Measurements from ENCODE around the gene RNF26.

The RNF26 gene

GRCh38 chr11:119355091-119355843 is 20.9 kb downstream of the RNF26 start:
- no peak for DNase-seq

GRCh38 chr11:119356349-119357031 is 22.2 kb downstream of the RNF26 start:
- DNase-seq, result peak; percentile 77 to 89 (median 83)

- DNase-seq, result no peak
These were observed 22.7 kb downstream of the RNF26 start for GRCh38 chr11:119357074-119357473.

- peak; percentile 71 to 73 (median 72) for DNase-seq
These were observed 25.3 kb downstream of the RNF26 start for GRCh38 chr11:119359365-119360214.

DNA sequence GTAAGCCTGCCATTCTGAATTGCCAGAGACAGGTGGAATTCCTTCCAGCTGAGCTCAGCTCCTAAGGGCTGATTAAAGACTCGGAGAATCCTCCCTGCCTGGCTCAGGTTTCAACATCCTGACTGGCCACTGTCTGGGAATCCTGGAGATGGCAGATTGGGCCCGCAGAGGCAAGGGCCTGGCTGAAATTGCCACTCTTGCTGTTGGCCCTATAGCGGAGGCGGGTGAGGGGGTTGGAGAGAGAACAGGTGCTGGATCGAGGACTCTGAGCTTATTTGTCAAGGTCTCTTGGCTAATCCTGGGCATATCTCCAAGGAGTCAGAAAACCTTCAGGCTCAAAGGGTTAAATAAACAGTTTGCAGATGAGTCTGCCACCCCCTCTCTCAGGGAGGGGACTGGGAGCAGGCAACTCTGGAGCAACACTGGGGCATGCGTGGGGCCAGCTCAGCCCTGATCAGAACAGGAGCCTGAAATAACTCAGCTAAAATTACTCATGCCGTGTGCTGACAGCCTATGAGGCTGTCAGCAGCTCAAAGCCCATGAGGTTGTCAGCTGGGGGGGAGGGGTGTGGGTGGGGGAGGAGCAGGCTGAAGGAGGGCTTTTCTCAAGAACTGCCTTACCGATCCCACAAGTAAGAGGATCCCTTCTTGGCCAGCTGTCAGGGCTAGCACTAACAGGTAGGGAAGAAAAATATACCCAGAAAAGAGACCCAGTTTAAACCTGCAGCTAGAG is 26.9 kb downstream of the RNF26 start:
- peak; percentile 85 to 90 (median 87) for DNase-seq

GRCh38 chr11:119361941-119362725 is 27.8 kb downstream of the RNF26 start:
- DNase-seq, result peak; percentile 44 to 61 (median 53)

- DNase-seq, result no peak
These were observed 28.4 kb downstream of the RNF26 start for GRCh38 chr11:119362741-119363080.

DNA sequence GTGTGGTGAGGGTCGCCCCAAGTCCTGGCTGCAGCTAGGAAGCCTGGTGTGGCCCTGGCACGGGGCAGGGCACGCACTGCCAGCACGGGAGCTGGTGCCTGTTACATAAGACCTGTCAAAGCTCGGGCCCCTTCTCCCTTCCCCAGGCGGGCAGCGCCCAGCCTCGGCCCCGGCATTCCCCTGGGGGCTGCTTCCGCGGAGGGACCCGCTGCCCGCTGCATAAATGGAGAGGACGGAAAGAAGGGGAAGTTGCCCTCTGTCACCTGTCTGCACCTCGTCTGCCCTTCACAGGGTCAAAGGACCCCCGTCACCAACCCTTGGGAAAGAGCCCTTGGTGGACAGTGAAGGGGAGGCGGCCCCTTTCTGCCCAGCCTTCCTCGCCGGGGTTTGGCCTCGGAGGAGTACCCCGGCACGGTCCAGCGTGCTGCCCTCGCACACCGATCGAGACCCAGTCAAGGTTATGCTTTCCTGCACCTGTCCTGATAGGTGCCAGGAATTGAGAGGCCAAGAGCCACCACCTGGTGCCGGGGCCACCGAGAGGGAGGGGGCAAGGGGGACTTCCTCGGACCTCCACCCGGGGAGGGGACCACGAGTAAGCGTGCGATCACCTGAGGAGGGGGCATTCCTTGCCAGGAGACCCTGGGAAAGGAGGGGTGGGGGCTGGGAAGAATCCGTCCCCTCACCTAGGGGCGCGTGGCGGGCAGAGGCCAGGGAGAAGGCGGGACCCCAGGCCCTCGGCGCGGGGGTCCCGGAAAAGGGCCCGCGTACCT is 28.9 kb downstream of the RNF26 start:
- no peak for DNase-seq

- DNase-seq, result peak; percentile 73 to 93 (median 84)
These were observed 29.7 kb downstream of the RNF26 start for GRCh38 chr11:119363851-119364590.

DNA sequence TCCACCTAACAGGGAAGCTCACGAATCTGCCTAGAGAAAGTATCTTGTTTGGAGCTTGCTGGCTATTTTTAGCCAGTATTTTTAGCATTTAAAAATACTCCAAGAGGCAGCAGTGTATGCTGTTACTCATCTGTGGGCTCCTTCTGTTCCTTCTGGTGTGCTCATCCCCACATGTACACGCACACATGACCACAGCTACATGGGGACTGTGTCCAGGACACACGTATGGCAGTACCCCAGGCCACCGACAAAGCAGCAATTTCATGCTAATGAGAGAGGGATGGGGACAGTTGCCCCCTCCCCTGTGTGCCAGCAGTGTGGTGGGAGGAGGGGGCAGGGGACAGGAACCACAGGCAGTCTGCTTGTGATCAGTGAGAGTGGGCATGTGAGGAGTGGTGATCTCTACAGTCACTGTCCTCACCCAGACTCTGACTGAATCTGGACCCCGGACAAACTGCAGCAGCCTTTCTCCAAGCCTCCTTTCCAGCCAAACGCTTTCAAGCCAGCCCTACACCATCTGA is 30.8 kb downstream of the RNF26 start:
- peak; percentile 48 to 64 (median 58) for DNase-seq

DNA sequence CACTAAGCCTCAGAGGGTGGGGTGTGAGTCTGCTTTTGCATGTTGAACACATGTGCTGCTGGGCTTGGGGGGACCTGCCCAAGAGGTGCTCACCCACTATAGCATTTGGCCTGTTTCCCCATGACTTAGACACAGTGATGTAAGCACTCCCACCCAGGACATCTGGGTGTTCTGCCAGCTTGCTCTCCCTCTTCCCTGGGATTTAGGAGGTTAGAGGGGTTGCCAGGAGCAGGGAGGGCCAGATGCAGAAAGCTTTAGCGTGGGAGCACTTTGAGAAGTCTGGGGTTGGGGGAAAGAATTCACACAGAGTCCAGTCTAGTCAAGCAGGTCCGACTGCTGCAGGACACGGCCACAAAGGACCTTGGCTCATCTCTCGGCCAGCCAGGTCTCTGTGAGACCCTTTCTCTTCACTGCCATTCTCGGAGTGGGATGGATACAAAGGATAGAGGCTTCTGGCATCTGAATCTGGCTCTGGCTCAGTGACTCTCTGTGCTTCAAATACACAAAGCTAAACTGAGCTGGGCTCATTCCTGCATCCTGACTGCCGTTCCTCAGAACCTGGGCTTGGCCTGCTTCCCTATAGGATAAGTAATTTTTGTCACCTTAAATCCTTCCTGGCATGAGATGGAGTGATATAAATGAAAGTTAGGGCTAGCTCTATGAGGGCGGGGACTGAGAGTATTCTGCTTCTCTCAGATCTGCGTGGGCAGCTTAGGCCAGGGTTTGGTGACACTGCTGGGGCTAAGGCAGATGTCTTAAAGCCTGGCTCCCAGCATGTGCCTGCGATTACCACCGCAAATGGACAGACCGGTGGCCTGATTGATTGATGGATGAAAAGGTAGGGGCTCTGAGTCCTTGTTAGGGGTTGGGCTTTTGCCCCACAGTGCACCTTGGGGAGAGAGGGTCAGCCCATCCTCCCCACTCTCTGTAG is 32.6 kb downstream of the RNF26 start:
- peak; percentile 33 to 45 (median 36) for DNase-seq

- DNase-seq, result peak; percentile 55 to 66 (median 57)
These were observed 33.4 kb downstream of the RNF26 start for GRCh38 chr11:119367661-119368120.

DNA sequence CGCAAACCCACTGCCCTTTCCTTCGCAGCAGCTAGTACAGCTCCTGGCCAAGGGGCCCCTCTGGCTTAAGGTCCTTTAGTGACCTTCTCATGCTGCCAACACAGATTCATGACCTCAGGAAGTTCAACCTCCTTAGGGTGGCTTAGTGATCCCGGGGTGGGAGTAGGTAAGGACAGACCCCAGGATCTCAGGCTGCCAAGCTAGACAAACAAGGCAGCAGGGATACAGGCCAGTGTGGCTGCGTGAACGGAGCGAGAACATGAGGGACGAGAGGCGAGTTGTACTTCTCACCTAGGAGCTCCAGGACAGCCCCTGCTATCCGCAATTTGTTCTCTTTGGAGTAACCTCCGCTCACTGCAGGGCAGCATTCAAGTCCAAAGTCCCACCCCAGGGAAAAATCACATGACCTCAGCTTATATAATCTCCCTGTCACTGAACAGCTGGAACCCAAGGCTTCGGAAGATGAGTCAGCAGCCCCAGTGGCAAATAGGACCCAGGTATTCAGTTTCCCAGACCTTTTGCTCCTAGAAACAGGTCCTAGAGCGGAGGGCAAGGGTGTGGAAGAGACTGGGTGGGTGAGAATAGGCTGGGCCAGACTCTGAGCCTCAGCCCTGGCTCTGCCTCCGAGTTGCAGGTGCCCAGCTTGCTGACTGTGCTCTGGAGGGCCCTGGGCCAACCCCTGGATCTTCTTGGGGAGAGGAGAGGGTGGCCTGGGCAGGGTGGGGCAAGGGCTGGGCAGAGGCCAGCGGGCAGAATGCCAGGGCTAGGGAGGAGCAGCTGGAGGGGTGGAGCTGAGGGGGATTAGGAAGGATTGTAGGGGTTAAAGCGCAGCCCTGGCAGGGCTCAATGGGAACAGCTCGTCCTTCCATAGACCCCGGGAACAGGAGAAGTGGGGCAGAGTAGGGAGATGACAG is 34.1 kb downstream of the RNF26 start:
- no peak for DNase-seq

DNA sequence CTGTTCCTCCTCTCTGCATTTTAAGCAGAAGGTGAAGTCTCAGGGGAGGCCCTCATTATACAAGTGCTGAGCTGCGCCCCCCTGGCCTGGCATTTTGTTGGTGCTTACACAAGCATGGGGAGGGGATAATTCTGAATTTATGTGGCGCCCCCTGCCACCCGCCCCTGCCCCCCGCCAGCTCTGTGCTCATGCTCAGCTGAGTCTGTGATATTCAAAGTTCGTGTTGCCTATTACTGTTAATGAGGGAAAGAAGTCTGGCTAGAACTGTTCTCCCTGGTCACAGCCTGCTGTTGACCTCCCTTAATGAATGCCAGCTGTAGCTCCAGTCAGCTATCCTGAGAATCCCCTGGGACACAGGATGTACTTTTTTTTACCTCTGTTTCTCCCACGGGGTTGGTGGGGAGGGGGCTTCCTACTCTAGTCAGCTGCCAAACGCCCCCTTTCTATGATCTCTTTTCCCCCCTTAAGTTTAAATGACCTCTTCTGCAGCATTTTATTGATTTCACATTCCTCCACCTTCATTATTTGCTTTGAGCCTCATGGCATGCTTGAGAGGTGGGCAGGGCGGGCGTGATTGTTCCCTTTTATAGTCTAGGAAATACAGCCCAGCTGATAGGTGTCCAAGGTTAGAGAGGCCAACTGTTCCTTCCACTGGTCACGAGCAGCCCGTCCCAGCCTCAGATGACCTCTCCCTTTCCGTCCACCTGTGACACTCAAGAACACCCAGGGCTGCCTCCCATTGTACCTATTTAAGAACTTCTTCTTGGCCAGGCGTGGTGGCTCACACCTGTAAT is 35.0 kb downstream of the RNF26 start:
- DNase-seq, result no peak

DNA sequence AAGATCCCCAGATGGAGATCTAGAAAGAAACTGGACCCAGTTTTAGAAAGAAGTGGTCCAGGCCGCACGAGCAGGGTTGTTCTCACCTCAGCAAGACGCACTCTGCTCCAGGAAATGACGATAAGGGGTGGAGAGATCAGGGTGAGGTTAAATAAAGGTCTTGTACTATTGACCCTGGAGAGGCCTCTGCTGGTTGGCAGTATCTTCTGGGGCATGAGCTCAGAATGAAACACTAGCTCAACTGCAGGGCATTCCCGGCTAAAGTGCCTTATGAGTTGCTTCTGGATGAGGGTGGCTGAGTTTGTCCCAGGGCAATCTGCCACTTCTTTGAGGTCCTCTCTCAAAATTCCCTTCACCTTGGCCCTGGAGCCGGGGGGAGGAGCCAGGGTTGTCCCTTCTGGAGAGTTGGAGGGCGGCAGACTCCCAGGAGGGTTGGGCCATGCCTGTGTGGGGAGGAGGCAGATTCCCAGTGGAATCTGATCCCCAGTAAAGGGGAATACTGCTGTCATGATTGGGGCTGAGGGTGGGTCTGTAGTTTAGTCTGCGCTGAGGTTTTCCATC is 36.2 kb downstream of the RNF26 start:
- DNase-seq, result no peak

DNA sequence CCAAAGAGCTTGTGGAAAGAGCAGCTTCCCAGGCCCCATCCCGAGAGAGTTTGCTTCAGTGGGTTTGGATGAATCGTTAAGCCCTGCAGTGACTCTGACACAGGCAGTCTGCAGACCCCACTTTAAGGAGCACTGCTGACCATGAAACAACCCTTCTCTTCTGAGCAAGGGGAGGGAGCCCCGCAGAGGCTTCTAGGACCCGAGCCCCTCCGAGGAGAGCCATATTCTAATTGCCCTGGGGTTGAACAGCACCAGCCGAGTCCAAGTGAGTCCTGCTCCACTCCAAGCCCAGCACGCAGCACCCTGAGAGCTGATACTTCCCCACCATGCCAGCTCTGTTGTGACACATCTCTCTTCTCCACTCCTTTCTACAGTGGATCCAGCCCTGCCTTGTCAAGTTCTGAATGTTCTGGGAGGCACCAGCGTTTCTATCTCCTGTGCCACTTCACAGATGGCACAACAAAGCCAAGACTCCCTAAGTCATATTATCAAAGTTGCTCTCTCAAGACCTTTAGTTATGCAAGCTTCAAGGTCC is 36.8 kb downstream of the RNF26 start:
- no peak for DNase-seq

All from suppressor macrophage treated with lipopolysaccharide for 1 hour (primary cell).